ENCODE measurements around the gene ANO7. TPM values are rescaled to one million over a fixed set of nuclear protein-coding genes. Genes with fewer than 3 reads are reported as not detected.

Gene ANO7
- total RNA-seq (2022) (4.1 and 4.7 TPM in 2 replicates), Bru-seq, nascent RNA (percentile 32 among the genes with signal in this experiment), BruChase-seq, experiment 1, labeled RNA remaining after a 2-hour chase (percentile 36 among the genes with signal in this experiment), BruChase-seq, experiment 2, labeled RNA remaining after a 6-hour chase (percentile 35 among the genes with signal in this experiment)
- long read RNA-seq, partial matches to known transcripts, result 2 of 7 reads
- long read RNA-seq, other reads (novel, unspliced or antisense), result 1 of 7 reads

- no TSS peak for BruUV-seq (replicated peaks)
- H3K36me3 Mint-ChIP-seq (ENCODE audit: insufficient read depth, unreplicated experiment), result no peaks in the 10 kb centered on the region
- CTCF ChIA-PET, result no interaction called here
Measured at GRCh38 chr2:241188361-241189092, at the start of gene ANO7. TSS of gene ANO7 (plus strand) at chr2:241188677. CDS start at chr2:241190064, 1,387 bp downstream.

GRCh38 chr2:241139531-241140444 is 48.7 kb upstream of the ANO7 start:
- Mint-ChIP-seq H3K9me3 (ENCODE audit: unreplicated experiment) (no peaks in the 10 kb centered on the region), H3K4me1 (ENCODE audit: low read depth, unreplicated experiment) (no peaks in the 10 kb centered on the region), H3K27me3 (ENCODE audit: insufficient read depth, unreplicated experiment) (no peaks in the 10 kb centered on the region), H3K27ac (ENCODE audit: unreplicated experiment) (no peak overlapping the region), H3K36me3 (ENCODE audit: insufficient read depth, unreplicated experiment) (no peaks in the 10 kb centered on the region), H3K4me3 (ENCODE audit: unreplicated experiment) (no peak overlapping the region)
- Histone ChIP-seq H3K27me3 (replicated peaks; ENCODE audit: control insufficient read depth, insufficient read depth, low read length) (no peaks in the 10 kb centered on the region), H3K4me1 (no peaks in the 10 kb centered on the region), H3K4me3 (ENCODE audit: low read depth, low read length) (no peak overlapping the region), H3K9me3 (no peaks in the 10 kb centered on the region), H3K36me3 (ENCODE audit: control insufficient read depth, insufficient read depth, low read length) (no peaks in the 10 kb centered on the region)
- no TSS peak for BruUV-seq (replicated peaks)
- POLR2A ChIA-PET, result no interaction called here
- CTCF ChIA-PET, result no interaction called here
- intact Hi-C loops (cut with micrococcal nuclease; ENCODE audit: unreplicated experiment), result no loop called here
- TF ChIP-seq CTCF (IDR thresholded peaks at IDR 0.05; ENCODE audit: insufficient read depth in 1 of 2, low read depth in 1 of 2, low read length in 1 of 2, severe bottlenecking in 1 of 2, unreplicated experiment in 1 of 2), result no peak
- DNase-seq, result no peak

More at GRCh38 chr2:241188361-241189092, at the start of gene ANO7:
- Histone ChIP-seq H3K4me1 (no peaks in the 10 kb centered on the region), H3K9me3 (no peaks in the 10 kb centered on the region), H3K27me3 (replicated peaks; ENCODE audit: control insufficient read depth, insufficient read depth, low read length) (no peaks in the 10 kb centered on the region), H3K36me3 (ENCODE audit: control insufficient read depth, insufficient read depth, low read length) (no peaks in the 10 kb centered on the region), H3K4me3 (ENCODE audit: low read depth, low read length) (no peak within 1 kb of the TSS)
- Mint-ChIP-seq H3K4me3 (ENCODE audit: unreplicated experiment) (no peak within 1 kb of the TSS), H3K27me3 (ENCODE audit: insufficient read depth, unreplicated experiment) (no peaks in the 10 kb centered on the region), H3K27ac (ENCODE audit: unreplicated experiment) (no peak within 1 kb of the TSS), H3K9me3 (ENCODE audit: unreplicated experiment) (no peaks in the 10 kb centered on the region), H3K4me1 (ENCODE audit: low read depth, unreplicated experiment) (no peaks in the 10 kb centered on the region)
- intact Hi-C loops (cut with micrococcal nuclease; ENCODE audit: unreplicated experiment), result no loop called here
- no peak for TF ChIP-seq CTCF (IDR thresholded peaks at IDR 0.05; ENCODE audit: insufficient read depth in 1 of 2, low read depth in 1 of 2, low read length in 1 of 2, severe bottlenecking in 1 of 2, unreplicated experiment in 1 of 2)
- no peak for DNase-seq
- POLR2A ChIA-PET, result no interaction called here

DNA sequence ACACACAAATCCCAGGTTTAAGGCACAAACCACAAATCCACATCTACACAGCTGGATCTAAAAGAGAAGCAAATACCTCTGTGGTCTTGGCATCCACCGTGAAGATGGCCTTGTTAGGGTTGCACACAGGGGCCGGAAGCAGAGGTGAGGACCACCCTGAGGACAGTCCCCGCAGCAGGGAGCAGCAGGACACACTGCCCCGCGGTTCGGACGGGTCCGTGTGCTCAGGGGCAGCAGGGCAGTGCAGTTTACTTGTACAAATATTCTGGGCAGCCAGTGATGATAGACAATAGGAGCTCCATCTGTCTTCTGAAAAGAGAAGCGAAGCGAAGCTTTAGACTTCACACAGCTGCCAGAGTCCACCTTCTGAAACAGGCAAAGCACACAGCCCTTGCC is 48.0 kb upstream of the ANO7 start:
- Mint-ChIP-seq H3K36me3 (ENCODE audit: insufficient read depth, unreplicated experiment) (no peaks in the 10 kb centered on the region), H3K4me3 (ENCODE audit: unreplicated experiment) (no peak overlapping the region), H3K27me3 (ENCODE audit: insufficient read depth, unreplicated experiment) (no peaks in the 10 kb centered on the region), H3K27ac (ENCODE audit: unreplicated experiment) (no peak overlapping the region), H3K4me1 (ENCODE audit: low read depth, unreplicated experiment) (no peaks in the 10 kb centered on the region), H3K9me3 (ENCODE audit: unreplicated experiment) (no peaks in the 10 kb centered on the region)
- no TSS peak for BruUV-seq (replicated peaks)
- no peaks in the 10 kb centered on the region for H3K4me1 ChIP-seq
- intact Hi-C loops (cut with micrococcal nuclease; ENCODE audit: unreplicated experiment), result no loop called here
- H3K4me3 ChIP-seq (ENCODE audit: low read depth, low read length), result no peak overlapping the region
- ChIA-PET CTCF (no interaction called here), POLR2A (no interaction called here)
- H3K36me3 ChIP-seq (ENCODE audit: control insufficient read depth, insufficient read depth, low read length), result no peaks in the 10 kb centered on the region
- TF ChIP-seq CTCF (IDR thresholded peaks at IDR 0.05; ENCODE audit: insufficient read depth in 1 of 2, low read depth in 1 of 2, low read length in 1 of 2, severe bottlenecking in 1 of 2, unreplicated experiment in 1 of 2), result no peak
- DNase-seq, result no peak
- H3K9me3 ChIP-seq, result no peaks in the 10 kb centered on the region
- H3K27me3 ChIP-seq (replicated peaks; ENCODE audit: control insufficient read depth, insufficient read depth, low read length), result no peaks in the 10 kb centered on the region

All from Caco-2 (cell line).